GM18508 (cell line): ENCODE results near the gene PAEP.

Source experiments
- ATAC-seq: cut with Tn5 transposase; IDR thresholded peaks from one replicate; pipeline ENCODE4 v1.9.1; 2021; ENCODE audit warnings: moderate number of reproducible peaks; ENCODE audit not compliant: insufficient read depth, unreplicated experiment

PAEP gene

GRCh38 chr9:135611875-135612209, 50.3 kb downstream of the PAEP start:
- no peak for ATAC-seq

GRCh38 chr9:135612437-135612836, 50.9 kb downstream of the PAEP start:
- no peak for ATAC-seq

GRCh38 chr9:135612981-135613910, 51.7 kb downstream of the PAEP start:
- ATAC-seq = no peak

DNA sequence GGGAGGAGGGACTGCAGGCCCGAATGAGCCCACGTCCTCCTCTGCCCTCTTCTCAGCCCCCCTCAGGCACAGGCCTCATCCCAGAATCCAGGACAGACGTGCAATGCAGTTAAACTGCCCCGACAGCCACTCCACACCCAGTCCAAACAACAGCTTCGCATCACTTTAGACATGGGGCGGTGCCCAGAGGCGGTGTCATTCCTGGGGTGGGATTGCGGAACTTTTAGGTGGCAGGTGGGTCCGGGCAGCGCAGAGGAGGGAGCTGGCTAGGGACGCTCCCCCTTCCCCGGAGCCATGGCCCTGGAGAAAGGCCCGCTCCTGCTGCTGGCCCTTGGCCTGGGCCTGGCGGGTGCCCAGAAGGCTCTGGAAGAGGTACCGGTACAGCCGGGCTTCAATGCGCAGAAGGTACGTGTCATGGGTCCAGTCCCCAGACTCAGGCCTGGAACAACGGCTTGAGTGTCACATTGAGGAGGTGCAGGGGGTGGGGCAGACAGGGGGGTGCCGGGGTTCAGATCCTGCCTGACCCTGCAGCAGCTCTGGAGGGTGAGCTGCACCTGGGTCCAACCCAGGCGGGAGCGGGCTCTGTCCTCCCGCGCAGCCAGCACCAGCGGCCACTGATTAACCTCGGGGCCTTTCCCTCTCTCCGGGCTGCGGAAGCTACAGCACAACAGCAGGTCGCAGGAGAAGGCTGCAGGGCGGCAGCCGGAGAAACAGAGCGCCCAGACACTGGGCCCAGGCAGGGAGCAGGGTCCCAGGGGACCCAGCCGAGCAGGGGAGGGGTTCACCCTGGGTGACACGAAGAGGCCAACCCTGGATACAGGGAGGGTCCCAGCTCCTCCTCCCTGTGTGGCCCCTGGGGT, 52.6 kb downstream of the PAEP start:
- no peak for ATAC-seq

GRCh38 chr9:135614821-135615665, 53.5 kb downstream of the PAEP start:
- ATAC-seq = no peak

GRCh38 chr9:135615666-135616618, 54.4 kb downstream of the PAEP start:
- ATAC-seq = no peak
